Keratinocyte (primary cell): ENCODE data around the gene SIPA1L2.

Experiments used
- EZH2 ChIP-seq: IDR thresholded peaks from one replicate; pipeline ENCODE4 v1.6.1; 2012; ENCODE audit warnings: inconsistent platforms, mild to moderate bottlenecking, low read length, moderate library complexity
- TF ChIP-seq, protein P1 (sequence below), 3 experiments: IDR thresholded peaks in 1 of 3; conservative IDR thresholded peaks in 1 of 3; optimal IDR thresholded peaks in 1 of 3; 2 replicates in 2 of 3; 3 replicates in 1 of 3; pipeline versions ENCODE3 to v1.5.1; 2011; ENCODE audit warnings: low read length in 3 of 3, mild to moderate bottlenecking in 3 of 3, moderate library complexity in 2 of 3, control low read depth in 1 of 3, inconsistent platforms in 1 of 3; ENCODE audit not compliant: insufficient read depth in 2 of 3; ENCODE audit errors: extremely low read depth in 1 of 3

DNA sequence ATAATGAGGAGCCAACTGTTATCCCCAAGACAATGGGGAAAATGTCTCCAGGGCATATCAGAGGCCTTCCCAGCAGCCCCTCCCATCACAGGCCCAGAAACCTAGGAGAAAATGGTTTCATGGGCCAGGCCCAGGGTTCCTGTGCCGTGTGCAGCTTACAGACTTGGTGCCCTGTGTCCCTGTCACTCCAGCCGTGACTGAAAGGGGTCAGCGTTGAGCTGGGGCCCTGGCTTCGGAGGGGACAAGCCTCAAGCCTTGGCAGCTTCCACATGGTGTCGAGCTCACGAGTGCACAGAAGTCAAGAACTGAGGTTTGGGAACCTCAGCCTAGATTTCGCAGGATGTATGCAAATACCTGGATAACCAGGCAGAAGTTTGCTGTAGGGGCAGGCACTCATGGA lies 18.1 kb downstream of the SIPA1L2 start:
- no peak for TF ChIP-seq EZH2
- TF ChIP-seq, protein P1, sequence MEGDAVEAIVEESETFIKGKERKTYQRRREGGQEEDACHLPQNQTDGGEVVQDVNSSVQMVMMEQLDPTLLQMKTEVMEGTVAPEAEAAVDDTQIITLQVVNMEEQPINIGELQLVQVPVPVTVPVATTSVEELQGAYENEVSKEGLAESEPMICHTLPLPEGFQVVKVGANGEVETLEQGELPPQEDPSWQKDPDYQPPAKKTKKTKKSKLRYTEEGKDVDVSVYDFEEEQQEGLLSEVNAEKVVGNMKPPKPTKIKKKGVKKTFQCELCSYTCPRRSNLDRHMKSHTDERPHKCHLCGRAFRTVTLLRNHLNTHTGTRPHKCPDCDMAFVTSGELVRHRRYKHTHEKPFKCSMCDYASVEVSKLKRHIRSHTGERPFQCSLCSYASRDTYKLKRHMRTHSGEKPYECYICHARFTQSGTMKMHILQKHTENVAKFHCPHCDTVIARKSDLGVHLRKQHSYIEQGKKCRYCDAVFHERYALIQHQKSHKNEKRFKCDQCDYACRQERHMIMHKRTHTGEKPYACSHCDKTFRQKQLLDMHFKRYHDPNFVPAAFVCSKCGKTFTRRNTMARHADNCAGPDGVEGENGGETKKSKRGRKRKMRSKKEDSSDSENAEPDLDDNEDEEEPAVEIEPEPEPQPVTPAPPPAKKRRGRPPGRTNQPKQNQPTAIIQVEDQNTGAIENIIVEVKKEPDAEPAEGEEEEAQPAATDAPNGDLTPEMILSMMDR (optimal IDR thresholded peaks at IDR 0.05 in 1 of 3, IDR thresholded peaks at IDR 0.05 in 1 of 3, conservative IDR thresholded peaks at IDR 0.05 in 1 of 3; ENCODE audit: extremely low read depth in 1 of 3, insufficient read depth in 2 of 3, low read length in 3 of 3): no peak
